K562 (cell line): ENCODE data around the gene DLAT. TPM values are rescaled to one million over a fixed set of nuclear protein-coding genes. Genes with fewer than 3 reads are reported as not detected.

Experiments used
- ATAC-seq: fragments of 200-7000 bp; cut with Tn5 transposase; 3 replicates; pipeline ENCODE4 v1.9.1; 2020; ENCODE audit warnings: moderate library complexity
- BruUV-seq: library from RNA; stranded (reverse); fragments of 400-500 nt; replicated peaks from 2 replicates; lab custom pipeline; 2021; lab: Mats Ljungman, UMichigan
- CTCF ChIA-PET: fragments of 300-600 bp; formaldehyde crosslinking; extraction: SDS; loops from one replicate; lab custom pipeline; 2021; ENCODE audit warnings: low intra/inter-chr PET ratio; lab: Yijun Ruan, JAX
- POLR2A ChIA-PET: fragments of 300-600, 350-650 bp; sonication (Branson Sonifier 250); formaldehyde crosslinking; extraction: SDS; loops from one replicate; lab custom pipeline; 2021; ENCODE audit warnings: antibody characterized with exemption, inconsistent platforms; lab: Yijun Ruan, JAX
- DNase-seq, 4 experiments: peaks; one replicate each; pipeline versions ENCODE4 v3.0.0 to v3.0.0-alpha.2; 2011 to 2018; ENCODE audit warnings: low spot score in 3 of 4, mixed read lengths in 3 of 4; ENCODE audit errors: extremely low read depth in 1 of 4
- FAIRE-seq: peaks from 2 replicates; lab custom pipeline; 2011; peaks lifted over from hg19 to GRCh38; lab: Jason Lieb, UNC
- H2AFZ ChIP-seq: 2 replicates; pipeline ENCODE4 v1.6.0; 2011; ENCODE audit warnings: low read depth, low read length, control low read depth, inconsistent platforms
- H3K27ac ChIP-seq: fragments of 200-600 bp; 3 replicates; pipeline ENCODE4 v1.8.0; 2011; ENCODE audit warnings: low read depth, mild to moderate bottlenecking, control low read depth, inconsistent platforms, low read length, moderate library complexity, mixed read lengths; ENCODE audit errors: extremely low read depth
- H3K27me3 ChIP-seq, 2 experiments: fragments of 300-600 bp in 1 of 2; 2 replicates in 1 of 2; 3 replicates in 1 of 2; pipeline versions ENCODE4 v1.6.0 to v1.8.0; 2011; ENCODE audit warnings: inconsistent platforms in 2 of 2, low read length in 2 of 2, mild to moderate bottlenecking in 1 of 2, mixed read lengths in 1 of 2, moderate library complexity in 1 of 2; ENCODE audit not compliant: control insufficient read depth in 2 of 2, insufficient read depth in 2 of 2
- H3K36me3 ChIP-seq: fragments of 300-600 bp; 3 replicates; pipeline ENCODE4 v1.8.0; 2011; ENCODE audit warnings: mild to moderate bottlenecking, low read length, inconsistent platforms; ENCODE audit not compliant: control insufficient read depth, insufficient read depth
- H3K4me1 ChIP-seq, 2 experiments: fragments of 200-600 bp in 1 of 2; replicated peaks in 1 of 2; 2 replicates in 1 of 2; 3 replicates in 1 of 2; pipeline versions ENCODE4 v1.5.1 to v1.8.0; 2011; ENCODE audit warnings: inconsistent platforms in 2 of 2, low read length in 2 of 2, mild to moderate bottlenecking in 1 of 2, mixed read lengths in 1 of 2, moderate library complexity in 1 of 2; ENCODE audit not compliant: control insufficient read depth in 2 of 2, insufficient read depth in 2 of 2
- H3K4me2 ChIP-seq: 2 replicates; pipeline ENCODE4 v1.6.1; 2011; ENCODE audit warnings: low read length, control low read depth, inconsistent platforms, mixed read lengths; ENCODE audit not compliant: insufficient read depth
- H3K4me3 ChIP-seq: fragments of 200-600 bp; sonication (generic), shearing (Covaris generic); 2 replicates; pipeline ENCODE4 v1.5.1; 2016; ENCODE audit warnings: control low read depth, inconsistent platforms
- H3K79me2 ChIP-seq: fragments of 200-600 bp; 3 replicates; pipeline ENCODE4 v1.8.0; 2011; ENCODE audit warnings: low read length, inconsistent platforms; ENCODE audit not compliant: control insufficient read depth, insufficient read depth
- H3K9ac ChIP-seq, 2 experiments: 2 replicates each; pipeline versions ENCODE4 v1.6.0 to v1.6.1; 2011; ENCODE audit warnings: low read depth in 2 of 2, low read length in 2 of 2, control low read depth in 1 of 2, inconsistent platforms in 1 of 2, mild to moderate bottlenecking in 1 of 2, mixed read lengths in 1 of 2; ENCODE audit not compliant: insufficient read depth in 1 of 2
- H3K9me1 ChIP-seq: one replicate; pipeline ENCODE4 v1.6.0; 2011; ENCODE audit warnings: inconsistent platforms, mild to moderate bottlenecking, low read length, moderate library complexity; ENCODE audit not compliant: control insufficient read depth, insufficient read depth
- H3K9me3 ChIP-seq: replicated peaks from 2 replicates; pipeline ENCODE4 v1.5.1; 2011; ENCODE audit warnings: low read depth, low read length, inconsistent platforms; ENCODE audit not compliant: control insufficient read depth, insufficient read depth
- H4K20me1 ChIP-seq: replicated peaks from 2 replicates; pipeline ENCODE4 v1.6.1; 2011; ENCODE audit warnings: low read length, inconsistent platforms, mixed read lengths; ENCODE audit not compliant: control insufficient read depth, insufficient read depth
- BRD9 ChIP-seq: fragments of 450-650 bp; IDR thresholded peaks from 2 replicates; pipeline ENCODE4 v1.6.1; 2018; ENCODE audit warnings: low read depth; ENCODE audit not compliant: partially characterized antibody
- CBFA2T3 ChIP-seq: fragments of 450-650 bp; IDR thresholded peaks from 2 replicates; pipeline ENCODE4 v1.6.1; 2017
- DPF2 ChIP-seq: fragments of 450-650 bp; IDR thresholded peaks from 2 replicates; pipeline ENCODE4 v1.6.1; 2016
- EP400 ChIP-seq: fragments of 450-650 bp; IDR thresholded peaks from 2 replicates; pipeline ENCODE4 v1.6.1; 2017; ENCODE audit warnings: antibody characterized with exemption, mild to moderate bottlenecking, moderate library complexity
- GATAD2B ChIP-seq: fragments of 450-650 bp; IDR thresholded peaks from 2 replicates; pipeline ENCODE4 v1.6.1; 2017; ENCODE audit warnings: mild to moderate bottlenecking, borderline replicate concordance
- JUND ChIP-seq, 2 experiments: IDR thresholded peaks; 2 replicates in 1 of 2; 3 replicates in 1 of 2; pipeline ENCODE4 v1.6.1; 2011; ENCODE audit warnings: borderline replicate concordance in 2 of 2, low read depth in 2 of 2, low read length in 2 of 2, improper control_type of control experiment in 1 of 2, missing biosample characterization in 1 of 2, missing genetic modification characterization in 1 of 2, missing genetic modification reagents in 1 of 2
- L3MBTL2 ChIP-seq: fragments of 450-650 bp; IDR thresholded peaks from 2 replicates; pipeline ENCODE4 v1.6.1; 2016; ENCODE audit warnings: mild to moderate bottlenecking, moderate library complexity
- MEF2A ChIP-seq: IDR thresholded peaks from 2 replicates; pipeline ENCODE4 v1.6.1; 2011; ENCODE audit warnings: low read depth, mild to moderate bottlenecking, low read length, moderate library complexity; ENCODE audit not compliant: control insufficient read depth
- NUFIP1 ChIP-seq: fragments of 450-650 bp; IDR thresholded peaks from 2 replicates; pipeline ENCODE4 v1.6.1; 2018; ENCODE audit not compliant: partially characterized antibody
- PHTF2 ChIP-seq: fragments of 250-450 bp; sonication (Bioruptor Pico); IDR thresholded peaks from 2 replicates; pipeline ENCODE4 v1.5.0; 2021; ENCODE audit warnings: mild to moderate bottlenecking
- POLR2H ChIP-seq: IDR thresholded peaks from 2 replicates; pipeline ENCODE4 v1.6.1; 2016; ENCODE audit warnings: missing genetic modification characterization, low read depth, mild to moderate bottlenecking, control low read depth, missing compliant biosample characterization, moderate library complexity
- PTTG1 ChIP-seq: fragments of 450-650 bp; IDR thresholded peaks from 2 replicates; pipeline ENCODE4 v1.6.1; 2016; ENCODE audit warnings: low read depth, mild to moderate bottlenecking, missing genetic modification characterization, missing compliant biosample characterization
- SMARCA4 ChIP-seq: fragments of 450-650 bp; IDR thresholded peaks from 2 replicates; pipeline ENCODE4 v1.6.1; 2016
- SMARCE1 ChIP-seq: fragments of 450-650 bp; IDR thresholded peaks from 2 replicates; pipeline ENCODE4 v1.7.1; 2016; ENCODE audit warnings: mild to moderate bottlenecking
- ZNF24 ChIP-seq: fragments of 450-650 bp; IDR thresholded peaks from 2 replicates; pipeline ENCODE4 v1.6.1; 2016
- ZNF592 ChIP-seq: fragments of 450-650 bp; IDR thresholded peaks from 2 replicates; pipeline ENCODE4 v1.6.1; 2017; ENCODE audit warnings: antibody characterized with exemption, mild to moderate bottlenecking
- ZNF655 ChIP-seq: fragments of 250-450 bp; sonication (Bioruptor Pico); IDR thresholded peaks from 2 replicates; pipeline ENCODE4 v1.5.0; 2021
- WGBS: fragments of 100-300 bp; shearing (Covaris generic); methylation state at CpG from one replicate; pipeline ENCODE4 v1.1.6; 2016; ENCODE audit warnings: low coverage, mixed read lengths; ENCODE audit not compliant: insufficient coverage; ENCODE audit errors: missing lambda C conversion rate; 5-methylcytosine and 5-hydroxymethylcytosine counted together
- in situ Hi-C: fragments of 300-500 bp; cut with MboI; formaldehyde crosslinking; loops from 4 replicates; pipeline ENCODE4 v1.15.0; 2018; ENCODE audit warnings: inconsistent platforms, mixed read lengths
- intact Hi-C: fragments of 100-400 bp; cut with micrococcal nuclease; formaldehyde crosslinking; loops from 2 replicates; pipeline ENCODE4 v1.14.2; 2022
- polyA plus RNA-seq, 8 experiments: library from polyadenylated mRNA; depleted of rRNA in 4 of 8; stranded (reverse) in 5 of 8; unstranded in 3 of 8; fragments of >200 nt; fragmentation: Nextera tagmentation in 2 of 8; fragmentation: Illumina TruSeq in 1 of 8; extraction: Ambion mirVana in 2 of 8; extraction: Trizol in 1 of 8; gene quantifications; 2 replicates each; pipeline versions ENCODE4 v1.2.1 to v1.2.3, GENCODE V29; 2011 to 2014; ENCODE audit warnings: inconsistent platforms in 1 of 8, missing spikeins in 1 of 8
- total RNA-seq, 7 experiments: library from RNA; depleted of rRNA in 6 of 7; stranded (reverse); fragments of >200 nt in 6 of 7; fragmentation: Illumina TruSeq in 2 of 7; extraction: Trizol in 2 of 7; gene quantifications; 2 replicates each; pipeline versions ENCODE4 v1.2.1 to v1.2.3, GENCODE V29; 2011 to 2021; ENCODE audit warnings: low replicate concordance in 1 of 7

DLAT gene
- total and polyA plus RNA-seq, 9 of the 15 experiments (the other 6 are each of a cell fraction or from before 2014, with no cell fraction given), result 41.7 to 152 (median 105) TPM

GRCh38 chr11:112042161-112042960 is 17.2 kb downstream of the DLAT start:
- peak; percentile 60 for FAIRE-seq
- Histone ChIP-seq H4K20me1 (no peaks in the 10 kb centered on the region; the same call in 1 of the 2 replicates), H3K27ac (peak overlapping the region; percentile 79)
- TF ChIP-seq BRD9 (no peak), EP400 (0 out of 2 replicates have a peak, but pooled peaks have one; percentile 22), CBFA2T3 (peak; percentile 31; the same call in 1 of the 2 replicates), PTTG1 (tag) (no peak), SMARCE1 (peak; percentile 96), ZNF655 (CRISPR knock-in tag) (no peak), NUFIP1 (peak; percentile 12), DPF2 (peak; percentile 96), PHTF2 (no peak), L3MBTL2 (peak; percentile 47; the same call in 1 of the 2 replicates), POLR2H (peak; percentile 42), GATAD2B (0 out of 2 replicates have a peak, but pooled peaks have one; percentile 54), ZNF24 (peak; percentile 96), SMARCA4 (peak; percentile 96), MEF2A (0 out of 2 replicates have a peak, but pooled peaks have one; percentile 14), ZNF592 (0 out of 2 replicates have a peak, but pooled peaks have one; percentile 54), JUND (IDR thresholded peaks at IDR 0.05; ENCODE audit: borderline replicate concordance, low read depth, low read length) (peak; percentile 96), JUND (tag; IDR thresholded peaks at IDR 0.05; ENCODE audit: borderline replicate concordance, low read depth, low read length) (peak; percentile 98)

More at GRCh38 chr11:112042161-112042960, 17.2 kb downstream of the DLAT start:
- Histone ChIP-seq H3K36me3 (peaks cover 91% of the 10 kb centered on the region), H3K9me3 (no peaks in the 10 kb centered on the region), H3K4me1 (peaks cover 8 to 46% of the 10 kb centered on the region in 2 experiments), H3K4me3 (no peak overlapping the region), H2AFZ (no peak overlapping the region), H3K79me2 (peaks cover 50% of the 10 kb centered on the region), H3K4me2 (peak overlapping the region; percentile 28; the same call in 1 of the 2 replicates), H3K9ac (peak overlapping the region in 1 of 2 experiments; percentile 27; a peak in 2 of 4 replicates), H3K9me1 (no peaks in the 10 kb centered on the region), H3K27me3 (no peaks in the 10 kb centered on the region)
- WGBS, result 16% methylated on average over 6 of the region's 6 CpGs
- CTCF ChIA-PET, result no interaction called here
- no TSS peak for BruUV-seq
- DNase-seq, result peak; percentile 27 to 70 (median 44)
- POLR2A ChIA-PET, result interaction anchor here (0.7 to 2.2 kb wide), 7 partner anchors 9 to 282 kb away, joined by 3 to 10 read pairs (median 3); partner anchors contain the start of genes SDHD and TIMM8B
- in situ Hi-C loops (no loop called here), intact Hi-C loops (no loop called here)
- ATAC-seq, result peak; percentile 85
